Measurements from ENCODE around the gene VAMP1.
"Not testable (repeated sequence)": the region's sequence is repeated elsewhere in the genome, so short reads cannot be mapped to it uniquely, and the experiment has no call there.

Gene VAMP1, protein sequence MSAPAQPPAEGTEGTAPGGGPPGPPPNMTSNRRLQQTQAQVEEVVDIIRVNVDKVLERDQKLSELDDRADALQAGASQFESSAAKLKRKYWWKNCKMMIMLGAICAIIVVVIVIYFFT

DNA sequence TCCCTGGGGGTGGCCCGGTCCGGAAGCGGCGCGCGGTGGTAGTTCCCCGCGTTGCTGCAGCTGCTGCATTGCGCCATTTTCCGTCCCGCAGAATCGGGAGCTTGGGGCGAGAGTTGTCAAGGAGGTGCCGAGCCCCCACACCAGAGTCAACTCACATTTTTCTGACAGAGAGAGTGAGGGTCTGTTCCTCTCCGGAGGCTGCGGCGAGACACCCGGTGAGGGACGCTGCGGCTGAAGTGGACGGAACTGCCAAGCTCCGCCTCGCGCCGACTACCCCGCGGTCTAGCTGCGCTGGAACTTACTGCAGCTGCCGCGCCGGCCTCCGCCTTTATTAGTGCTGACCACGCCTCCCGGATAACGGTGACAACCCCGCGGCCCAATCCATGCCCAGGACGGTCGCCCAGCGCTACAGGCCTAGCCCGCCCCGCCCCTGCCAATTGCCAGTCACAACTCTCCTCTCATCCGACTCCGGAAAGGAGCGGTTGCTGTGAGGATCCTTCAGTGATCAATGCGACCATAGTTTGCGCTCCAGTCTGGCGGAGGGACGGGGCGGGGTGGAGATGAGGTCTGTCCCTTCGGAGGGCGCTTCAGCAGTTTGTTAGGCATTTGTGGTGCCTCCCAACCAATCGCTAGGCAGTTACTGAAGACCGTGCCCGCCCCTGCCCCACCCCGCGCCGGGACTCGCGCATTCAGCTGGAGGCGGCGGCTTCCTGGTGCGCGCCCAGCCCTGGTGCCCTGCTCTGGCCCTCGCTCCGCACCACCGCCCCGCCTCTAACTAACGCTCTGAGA lies at the start of gene VAMP1:
Gene VAMP1, minus strand, starts transcription at position 303 of the 789 bp plus-strand sequence. Its CDS starts 146 bp downstream, at position 157.
- peak; percentile 95 to 96 for DNase-seq

DNA sequence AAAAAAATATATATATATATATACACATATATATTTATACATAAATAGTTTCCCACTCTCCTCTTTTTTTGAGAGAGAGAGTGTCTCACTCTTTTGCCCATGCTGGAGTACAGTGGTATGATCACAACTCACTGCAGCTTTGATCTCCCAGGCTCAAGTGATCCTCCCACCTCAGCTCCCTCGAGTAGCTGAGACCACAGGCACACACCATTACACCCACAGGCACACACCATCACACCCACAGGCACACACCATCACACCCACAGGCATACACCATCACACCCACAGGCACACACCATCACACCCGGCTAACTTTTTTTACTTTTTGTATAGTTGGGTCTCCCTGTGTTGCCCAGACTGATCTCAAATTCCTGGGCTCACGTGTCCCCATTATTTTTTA lies 49.7 kb upstream of the VAMP1 start:
- no peak for DNase-seq

DNA sequence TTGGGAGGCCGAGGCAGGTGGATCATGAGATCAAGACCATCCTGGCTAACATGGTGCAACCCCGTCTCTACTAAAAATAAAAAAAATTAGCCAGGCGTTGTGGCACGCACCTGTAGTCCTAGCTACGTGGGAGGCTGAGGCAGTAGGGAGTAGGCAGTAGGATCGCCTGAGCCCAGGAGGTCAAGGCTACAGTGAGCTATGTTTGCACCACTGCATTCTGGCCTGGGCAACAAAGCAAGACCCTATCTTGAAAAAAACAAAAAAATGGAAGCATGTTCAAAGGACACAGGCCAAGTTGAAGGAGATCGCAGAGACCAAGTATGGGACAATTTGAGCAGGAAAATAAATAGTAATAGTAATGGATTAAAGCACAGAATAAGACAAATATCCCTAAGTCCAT lies 37.6 kb upstream of the VAMP1 start:
- no peak for DNase-seq

DNA sequence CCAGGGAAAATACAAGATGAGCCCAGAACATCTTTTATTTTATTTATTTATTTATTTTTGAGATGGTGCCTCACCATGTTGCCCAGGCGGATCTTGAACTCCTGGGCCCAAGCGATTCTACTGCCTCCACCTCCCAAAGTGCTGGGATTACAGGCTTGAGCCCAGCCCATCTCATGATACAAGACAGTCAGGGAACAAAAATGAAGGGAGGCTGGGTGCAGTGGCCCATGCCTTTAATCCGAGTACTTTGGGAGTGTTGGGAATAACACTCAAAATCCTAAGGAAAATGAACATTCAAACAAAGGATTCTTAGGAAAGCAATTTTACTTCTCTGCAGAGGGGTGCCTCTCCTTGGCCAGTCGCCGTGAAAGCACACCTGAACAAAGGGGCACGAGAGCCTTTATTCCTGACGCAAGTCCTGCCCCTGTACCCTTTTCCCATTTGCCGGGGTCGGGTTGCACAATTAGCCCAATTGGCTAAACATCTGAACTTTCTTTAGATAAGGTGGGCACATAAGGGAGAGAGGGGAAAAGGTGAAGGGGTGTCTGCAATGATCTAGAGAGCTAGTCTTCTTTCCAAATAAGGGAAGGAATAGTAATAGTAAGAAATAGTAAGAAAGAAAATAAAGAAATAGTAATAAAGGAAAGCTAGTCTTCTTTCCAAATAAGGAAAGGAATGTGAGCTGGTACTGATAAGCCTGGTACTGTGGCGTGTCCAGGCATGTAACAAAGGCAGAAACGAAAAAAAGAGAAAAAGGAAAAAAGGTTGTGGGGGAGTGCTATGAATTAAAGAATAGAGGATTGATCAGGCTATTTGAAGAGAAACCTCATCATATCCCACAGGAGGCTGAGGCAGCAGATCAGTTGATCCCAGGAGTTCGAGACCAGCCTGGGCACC lies 36.9 kb upstream of the VAMP1 start:
- DNase-seq, result no peak

DNA sequence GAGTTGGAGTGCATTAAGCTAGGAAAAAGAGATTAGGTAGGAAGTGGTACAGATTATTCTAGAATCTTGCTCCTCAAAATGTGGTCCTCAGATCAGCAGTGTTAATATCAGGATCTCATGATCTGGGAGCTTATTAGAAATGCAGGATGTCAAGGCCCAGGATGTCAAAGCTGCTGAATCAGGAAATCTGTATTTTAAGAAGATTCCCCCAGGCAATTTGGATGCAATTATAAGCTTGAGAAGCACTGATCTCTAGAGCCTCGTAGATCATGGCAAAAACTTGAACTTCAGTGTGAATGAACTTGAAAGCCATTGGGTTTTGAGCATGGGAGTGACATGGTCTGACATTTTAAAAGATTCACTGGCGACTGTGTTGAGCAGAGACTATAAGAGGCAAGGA lies 30.0 kb upstream of the VAMP1 start:
- no peak for DNase-seq

DNA sequence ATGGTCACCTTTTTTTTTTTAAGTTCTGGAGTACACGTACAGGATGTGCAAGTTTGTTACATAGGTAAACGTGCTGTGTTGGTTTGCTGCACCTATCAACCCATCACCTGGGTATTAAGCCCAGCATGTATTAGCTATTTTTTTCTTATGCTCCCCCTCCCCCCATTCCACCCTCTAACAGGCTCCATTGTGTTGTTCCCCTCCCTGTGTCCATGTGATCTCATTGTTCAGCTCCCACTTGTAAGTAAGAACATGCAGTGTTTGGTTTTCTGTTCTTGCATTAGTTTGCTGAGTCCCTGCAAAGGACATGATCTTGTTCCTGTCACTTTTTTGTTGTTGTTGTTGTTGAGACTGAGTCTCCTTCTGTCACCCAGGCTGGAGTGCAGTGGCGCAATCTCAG lies 26.8 kb upstream of the VAMP1 start:
- not testable (repeated sequence) for DNase-seq

DNA sequence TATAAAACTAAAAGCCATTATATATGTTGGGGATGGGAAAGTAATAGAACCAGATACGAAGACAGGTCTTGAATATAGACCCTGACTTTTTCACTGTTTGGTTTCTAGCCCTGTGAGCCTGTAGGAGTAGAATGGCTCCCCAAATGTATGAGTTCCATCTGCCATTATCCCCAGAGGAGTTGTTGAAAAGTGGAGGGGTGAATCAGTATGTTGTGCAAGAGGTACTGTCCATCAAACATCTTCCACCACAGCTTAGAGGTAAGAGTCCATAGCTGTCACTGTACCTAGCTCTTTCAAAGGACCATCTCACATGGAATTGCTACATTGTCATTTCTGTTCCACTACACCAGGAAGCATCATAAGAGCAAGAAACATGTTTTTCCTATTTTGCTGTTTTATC lies 24.5 kb upstream of the VAMP1 start:
- DNase-seq, result no peak

DNA sequence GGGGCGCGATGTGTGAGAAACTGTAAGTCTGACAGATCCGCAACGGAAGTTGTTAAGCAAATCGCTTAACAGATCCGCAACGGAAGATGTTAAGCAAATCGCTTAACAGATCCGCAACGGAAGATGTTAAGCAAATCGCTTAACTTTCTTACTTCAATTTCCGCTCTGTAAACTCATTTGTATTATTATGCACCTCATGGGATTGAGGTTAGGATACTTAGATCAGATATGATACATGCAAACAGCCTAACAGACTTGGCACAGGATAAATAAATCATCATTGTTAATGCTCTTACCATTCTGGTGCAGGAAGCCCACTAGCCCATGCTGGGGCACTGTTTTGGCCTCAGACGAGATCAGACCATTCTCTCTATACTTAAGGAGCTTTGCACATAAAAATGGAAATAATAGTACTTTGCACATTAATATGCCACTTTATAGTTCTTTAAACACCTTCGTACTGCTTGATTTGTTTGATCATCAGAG lies 23.8 kb upstream of the VAMP1 start:
- DNase-seq, result no peak

DNA sequence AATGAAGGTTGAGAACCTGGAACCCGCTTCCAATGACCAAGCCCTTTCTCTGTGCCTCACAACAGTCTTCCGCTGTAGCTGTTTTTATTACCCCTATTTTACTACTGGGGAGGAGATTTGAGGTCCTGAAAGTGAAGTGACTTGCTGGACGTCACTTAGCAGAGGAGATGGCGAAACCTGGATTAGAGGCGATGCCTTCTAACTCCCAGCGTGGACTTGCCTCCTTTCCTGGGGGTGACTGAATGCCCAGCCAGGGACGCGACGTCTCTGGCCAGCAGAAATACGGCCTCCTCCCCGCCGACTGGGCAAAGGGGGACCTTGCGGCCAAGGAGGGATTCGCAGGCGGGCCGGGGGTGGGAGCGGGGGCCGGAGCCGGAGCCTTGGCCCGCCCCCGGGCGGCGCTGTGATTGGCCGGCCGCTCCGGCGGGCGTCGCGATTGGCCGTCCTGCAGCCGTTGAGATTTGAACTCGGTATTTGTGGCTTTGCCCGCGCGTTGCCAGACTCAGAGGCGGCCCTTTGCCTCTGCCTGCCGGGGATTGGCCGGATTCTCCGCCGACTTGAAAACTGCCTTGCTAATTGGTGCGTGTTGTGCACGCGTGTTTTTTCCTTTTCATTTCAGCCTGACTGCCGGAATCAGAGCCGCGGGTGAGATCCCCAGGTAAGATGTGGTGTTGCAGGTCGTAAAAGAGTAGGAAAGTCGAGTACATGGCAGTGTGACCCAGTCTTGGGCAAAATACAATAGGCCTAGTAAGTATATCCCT lies 23.2 kb upstream of the VAMP1 start, which contains the start of gene NCAPD2:
Gene NCAPD2, plus strand, starts transcription at position 606 of the 761 bp plus-strand sequence. CDS start 997 bp downstream, outside the sequence.
- peak; percentile 87 to 94 for DNase-seq

DNA sequence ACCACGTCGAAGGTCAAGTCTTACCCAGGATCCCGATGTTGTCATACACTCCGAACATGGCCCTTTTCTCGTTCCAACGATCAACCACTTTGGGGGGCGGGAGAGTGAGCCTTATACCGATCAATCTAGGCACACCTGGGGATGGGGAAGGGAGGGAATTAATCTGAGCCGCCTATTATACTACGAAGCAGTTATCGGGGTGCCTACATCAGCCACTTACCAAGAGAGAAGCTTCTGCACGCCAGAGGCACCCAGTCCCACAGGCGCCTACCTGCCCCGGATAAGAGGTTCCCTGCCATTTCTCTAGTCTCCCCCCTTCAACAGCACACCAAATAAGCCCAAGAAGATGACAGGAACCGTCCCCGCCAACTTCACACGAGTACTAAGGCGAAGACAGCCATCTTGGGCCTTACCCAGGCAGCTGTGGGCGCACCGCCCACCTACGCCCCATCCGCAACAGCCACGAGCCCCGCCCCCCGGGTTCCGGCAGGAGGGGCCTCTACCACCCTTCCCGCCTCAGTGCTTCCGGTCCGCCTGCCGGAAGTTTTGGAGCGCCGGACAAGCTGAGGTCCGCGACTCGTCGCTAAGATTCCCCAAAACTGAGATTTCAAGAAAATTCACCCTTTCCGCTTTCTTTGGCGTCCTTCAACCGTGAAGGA lies 22.5 kb upstream of the VAMP1 start, which contains the start of gene MRPL51:
Gene MRPL51, minus strand, starts transcription at position 425 of the 659 bp plus-strand sequence. Its CDS starts 126 bp downstream, at position 299.
- DNase-seq, result peak; percentile 95 to 98

DNA sequence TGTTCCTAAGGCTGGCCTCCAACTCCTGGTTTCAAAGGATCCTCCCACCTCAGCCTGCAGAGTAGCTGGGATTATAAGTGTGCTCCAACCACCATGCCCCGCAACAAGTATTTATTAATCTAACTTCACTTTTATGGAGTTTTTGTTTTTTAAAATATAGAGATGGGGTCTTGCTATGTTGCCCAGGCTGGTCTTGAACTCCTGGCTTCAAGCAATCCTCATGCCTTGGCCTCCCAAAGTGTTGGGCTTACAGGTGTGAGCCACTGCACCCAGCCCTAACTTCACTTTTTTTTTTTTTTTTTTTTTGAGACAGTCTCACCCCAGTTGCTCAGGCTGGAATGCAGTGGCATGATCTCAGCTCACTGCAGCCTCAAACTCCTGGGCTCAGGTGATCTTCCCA lies 20.2 kb upstream of the VAMP1 start:
- not testable (repeated sequence) for DNase-seq

DNA sequence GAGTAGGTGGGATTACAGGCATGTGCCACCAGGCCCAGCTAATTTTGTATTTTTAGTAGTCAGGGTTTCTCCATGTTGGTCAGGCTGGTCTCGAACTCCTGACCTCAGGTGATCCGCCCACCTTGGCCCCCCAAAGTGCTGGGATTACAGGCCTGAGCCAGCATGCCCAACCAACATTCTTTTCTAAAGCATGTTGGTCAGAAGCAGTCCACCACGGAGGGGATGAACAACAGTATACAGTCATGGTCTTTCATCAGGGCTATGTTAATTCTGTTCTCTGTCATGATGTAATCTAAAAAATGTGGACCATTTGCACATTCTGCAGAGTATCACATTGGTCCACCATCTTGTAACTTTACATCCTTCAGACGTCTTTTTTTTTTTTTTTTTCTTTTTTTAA lies 19.0 kb upstream of the VAMP1 start:
- DNase-seq, result no peak

DNA sequence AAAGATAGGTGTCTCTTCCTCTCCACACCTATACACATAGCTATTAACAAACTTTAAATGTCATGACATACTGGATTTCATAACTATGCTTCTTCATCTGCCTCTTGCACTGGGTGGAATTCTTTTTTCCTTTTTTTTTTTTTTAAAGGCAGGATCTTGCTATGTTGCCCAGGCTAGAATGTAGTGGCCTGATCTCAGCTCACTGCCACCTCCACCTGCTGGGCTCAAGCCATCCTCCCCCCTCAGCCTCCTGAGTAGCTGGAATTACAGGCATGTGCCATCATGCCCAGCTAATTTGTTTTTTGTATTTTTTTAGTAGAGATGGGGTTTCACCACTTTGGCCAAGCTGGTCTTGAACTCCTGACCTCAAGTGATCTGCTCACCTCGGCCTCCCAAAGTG lies 17.8 kb upstream of the VAMP1 start:
- no peak for DNase-seq

DNA sequence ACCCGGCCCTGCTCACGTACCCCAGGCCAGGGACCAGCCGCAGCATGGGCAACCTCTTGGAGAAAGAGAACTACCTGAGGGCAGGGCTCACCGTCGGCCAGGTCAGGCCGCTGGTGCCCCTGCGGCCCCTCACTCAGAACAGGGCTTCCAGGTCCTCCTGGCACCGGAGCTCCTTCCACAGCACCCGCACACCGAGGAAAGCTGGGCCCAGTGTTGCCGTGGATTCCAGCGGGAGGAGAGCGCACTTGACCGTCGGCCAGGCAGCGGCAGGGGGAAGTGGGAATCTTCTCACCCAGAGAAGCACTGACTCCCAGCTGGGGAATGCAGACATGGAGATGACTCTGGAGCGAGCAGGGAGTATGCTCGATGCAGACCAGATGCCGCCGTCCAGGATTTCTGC lies 7.9 kb upstream of the VAMP1 start:
- no peak for DNase-seq

DNA sequence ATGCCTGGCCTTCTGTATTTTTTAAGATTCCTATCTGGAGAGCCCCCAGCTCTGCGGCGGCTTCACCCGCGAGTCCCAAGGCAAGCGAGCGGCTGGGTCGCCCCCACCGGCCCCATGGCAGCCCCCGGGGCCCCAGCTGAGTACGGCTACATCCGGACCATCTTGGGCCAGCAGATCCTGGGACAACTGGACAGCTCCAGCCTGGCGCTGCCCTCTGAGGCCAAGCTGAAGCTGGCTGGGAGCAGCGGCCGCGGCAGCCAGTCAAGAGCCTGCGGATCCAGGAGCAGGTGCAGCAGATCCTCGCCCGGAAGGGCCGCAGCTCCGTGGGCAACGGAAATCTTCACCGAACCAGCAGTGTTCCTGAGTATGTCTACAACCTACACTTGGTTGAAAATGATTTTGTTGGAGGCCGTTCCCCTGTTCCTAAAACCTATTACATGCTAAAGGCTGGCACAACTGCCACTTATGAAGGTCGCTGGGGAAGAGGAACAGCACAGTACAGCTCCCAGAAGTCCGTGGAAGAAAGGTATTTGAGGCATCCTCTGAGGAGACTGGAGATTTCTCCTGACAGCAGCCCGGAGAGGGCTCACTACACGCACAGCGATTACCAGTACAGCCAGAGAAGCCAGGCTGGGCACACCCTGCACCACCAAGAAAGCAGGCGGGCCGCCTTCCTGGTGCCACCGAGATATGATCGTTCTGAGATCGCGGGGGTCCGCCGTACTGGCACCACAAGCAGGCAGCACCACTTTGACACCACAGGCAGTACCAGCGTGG lies 7.3 kb upstream of the VAMP1 start:
- not testable (repeated sequence) for DNase-seq

DNA sequence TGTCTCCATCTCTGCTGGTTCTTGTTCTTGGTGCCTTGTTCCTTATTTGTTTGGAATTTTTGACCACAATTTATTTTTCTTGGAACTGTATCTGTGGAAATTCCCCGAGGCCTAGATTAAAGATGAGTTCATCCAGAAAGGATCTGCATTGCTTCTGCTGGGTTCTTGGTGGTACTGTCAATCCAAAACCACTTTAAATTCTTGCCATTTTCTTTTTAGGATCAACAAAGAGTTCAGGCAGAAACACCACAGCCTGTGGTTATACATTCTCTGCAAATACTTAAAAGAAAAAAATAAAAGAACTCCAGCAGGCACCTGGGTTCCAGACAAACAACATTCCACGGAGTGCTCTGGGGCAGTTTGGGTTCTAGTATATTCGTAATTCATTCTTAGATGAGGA lies 6.0 kb upstream of the VAMP1 start:
- DNase-seq, result no peak

DNA sequence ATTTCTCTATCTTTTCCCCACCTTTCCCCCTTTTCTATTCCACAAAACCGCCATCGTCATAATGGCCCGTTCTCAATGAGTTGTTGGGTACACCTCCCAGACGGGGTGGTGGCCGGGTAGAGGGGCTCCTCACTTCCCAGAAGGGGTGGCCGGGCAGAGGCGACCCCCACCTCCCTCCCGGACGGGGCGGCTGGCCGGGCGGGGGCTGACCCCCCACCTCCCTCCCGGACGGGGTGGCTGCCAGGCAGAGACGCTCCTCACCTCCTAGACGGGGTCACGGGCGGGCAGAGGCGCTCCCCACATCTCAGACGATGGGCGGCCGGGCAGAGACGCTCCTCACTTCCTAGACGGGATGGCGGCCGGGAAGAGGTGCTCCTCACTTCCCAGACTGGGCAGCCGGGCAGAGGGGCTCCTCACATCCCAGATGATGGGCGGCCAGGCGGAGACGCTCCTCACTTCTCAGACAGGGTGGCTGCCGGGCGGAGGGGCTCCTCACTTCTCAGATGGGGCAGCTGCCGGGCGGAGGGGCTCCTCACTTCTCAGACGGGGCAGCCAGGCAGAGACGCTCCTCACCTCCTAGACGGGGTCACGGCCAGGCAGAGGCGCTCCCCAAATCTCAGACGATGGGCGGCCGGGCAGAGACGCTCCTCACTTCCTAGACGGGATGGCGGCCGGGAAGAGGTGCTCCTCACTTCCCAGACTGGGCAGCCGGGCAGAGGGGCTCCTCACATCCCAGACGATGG lies 4.9 kb upstream of the VAMP1 start:
- DNase-seq, result not testable (repeated sequence)

DNA sequence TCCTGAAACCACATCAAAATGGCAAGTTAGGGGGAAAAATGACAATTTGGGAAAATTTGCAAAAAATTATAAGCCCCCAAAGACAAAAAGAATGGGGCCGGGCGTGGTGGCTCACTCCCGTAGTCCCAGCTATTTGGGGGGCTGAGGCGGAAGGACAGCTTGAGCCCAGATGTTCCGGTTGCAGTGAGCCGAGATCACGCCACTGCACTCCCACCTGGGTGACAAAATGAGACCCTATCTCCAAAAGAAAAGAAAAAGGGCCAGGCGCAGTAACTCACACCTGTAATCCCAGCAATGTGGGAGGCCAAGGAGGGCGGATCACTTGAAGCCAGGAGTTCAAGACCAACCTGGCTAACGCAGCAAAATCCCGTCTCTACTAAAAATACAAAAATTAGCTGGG lies 2.0 kb upstream of the VAMP1 start:
- no peak for DNase-seq

DNA sequence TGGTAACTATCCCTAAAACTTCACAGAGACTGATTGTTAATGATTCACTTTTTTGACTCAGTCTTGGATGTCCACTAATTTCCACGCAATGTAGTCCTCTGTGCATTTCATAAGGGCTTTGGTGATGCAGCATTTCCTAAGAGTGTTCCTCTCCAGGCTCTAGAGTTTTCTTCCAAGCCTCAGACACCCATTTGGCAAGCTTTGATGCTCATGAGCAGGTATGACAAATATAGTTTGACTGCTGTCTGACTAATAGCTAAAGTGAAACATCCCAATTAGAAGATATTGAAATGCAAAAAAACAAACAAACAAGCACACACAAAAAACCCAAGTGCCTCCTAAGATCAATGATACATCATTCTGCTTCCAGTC lies 1.5 kb upstream of the VAMP1 start:
- no peak for DNase-seq

DNA sequence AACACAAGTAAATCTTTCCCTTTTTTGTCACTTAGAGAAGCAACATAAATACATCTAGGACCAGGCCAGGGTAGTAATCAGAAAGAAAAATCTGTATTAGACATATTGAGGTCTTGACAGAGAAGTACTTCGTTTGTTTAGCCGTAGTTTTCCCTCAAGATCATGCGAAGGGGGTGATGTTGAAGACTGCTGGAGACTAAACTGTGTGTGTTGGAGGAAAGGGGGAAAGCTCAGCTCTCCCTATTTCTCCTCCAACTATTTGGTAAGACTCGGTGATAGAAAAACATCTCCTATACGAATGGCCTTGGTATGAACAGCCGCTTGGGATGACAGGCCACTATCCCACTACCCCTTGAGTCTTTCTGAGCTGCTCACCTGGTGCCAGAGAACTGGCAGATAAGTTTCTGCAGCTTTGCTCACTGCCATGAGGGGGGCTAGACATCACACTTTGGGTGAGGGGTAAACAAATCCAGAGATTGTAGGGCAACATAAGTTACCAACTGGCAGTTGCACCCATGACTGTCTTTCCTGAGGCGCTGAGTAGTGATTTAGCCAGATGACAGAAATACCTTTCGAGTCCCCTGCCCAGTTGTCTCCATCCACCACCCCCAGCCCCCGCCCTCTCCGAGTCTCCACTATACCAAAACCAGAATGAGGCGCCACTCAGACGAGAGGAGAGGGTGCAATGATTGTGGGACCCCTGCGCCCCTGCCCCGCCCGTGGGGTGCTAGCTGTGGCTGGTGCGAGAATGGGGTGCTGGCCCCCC lies 685 bp downstream of the VAMP1 start:
- DNase-seq, result no peak
